Measurements from ENCODE around the gene CCDC91.

- TF ChIP-seq POLR2A (IDR thresholded peaks at IDR 0.05) = no peak
- TF ChIP-seq CTCF (IDR thresholded peaks at IDR 0.05) = no peak
Measured at GRCh38 chr12:28512406-28512805, 322.1 kb downstream of the CCDC91 start.
